GM18951 (cell line): ENCODE measurements around the gene NRARP.
A peak's percentile ranks its signal among the peaks of the same experiment; 100 is the strongest.
"Not testable (repeated sequence)": the region's sequence is repeated elsewhere in the genome, so short reads cannot be mapped to it uniquely, and the experiment has no call there.

ENCODE experiments used
- POLR2A ChIP-seq: IDR thresholded peaks from 4 replicates; pipeline ENCODE4 v1.6.1; 2011; ENCODE audit warnings: mild to moderate bottlenecking; ENCODE audit not compliant: insufficient read length, insufficient read depth; ENCODE audit errors: extremely low read depth
- in situ Hi-C: fragments of 300-500 bp; cut with MboI; formaldehyde crosslinking; loops from one replicate; pipeline ENCODE4 v1.12.0; 2022; ENCODE audit warnings: low sequenced_read_pairs, mixed read lengths, inconsistent platforms; ENCODE audit not compliant: unreplicated experiment

NRARP gene

GRCh38 chr9:137302118-137302448, at the start of gene NRARP:
Gene NRARP (minus strand): TSS chr9:137302271. CDS start chr9:137301928, 343 bp downstream.
- peak; percentile 92 for TF ChIP-seq POLR2A
- in situ Hi-C loops = no loop called here

- in situ Hi-C loops = no loop called here
- TF ChIP-seq POLR2A = no peak
These were observed 48.9 kb upstream of the NRARP start for GRCh38 chr9:137350696-137351584.

GRCh38 chr9:137349471-137350033, 47.5 kb upstream of the NRARP start:
- in situ Hi-C loops = no loop called here
- no peak for TF ChIP-seq POLR2A

GRCh38 chr9:137348769-137349470, 46.8 kb upstream of the NRARP start:
- no peak for TF ChIP-seq POLR2A
- in situ Hi-C loops = no loop called here

GRCh38 chr9:137347928-137348327, 45.9 kb upstream of the NRARP start:
- in situ Hi-C loops = no loop called here

GRCh38 chr9:137342482-137342881, 40.4 kb upstream of the NRARP start:
- TF ChIP-seq POLR2A = no peak
- in situ Hi-C loops = no loop called here

More at GRCh38 chr9:137347928-137348327, 45.9 kb upstream of the NRARP start:
- TF ChIP-seq POLR2A = no peak

GRCh38 chr9:137341227-137341626, 39.2 kb upstream of the NRARP start:
- TF ChIP-seq POLR2A = no peak
- in situ Hi-C loops = no loop called here

GRCh38 chr9:137339908-137340462, 37.9 kb upstream of the NRARP start:
- in situ Hi-C loops = not testable (repeated sequence)

GRCh38 chr9:137339045-137339907, 37.2 kb upstream of the NRARP start:
- no peak for TF ChIP-seq POLR2A
- in situ Hi-C loops = no loop called here

GRCh38 chr9:137336735-137337134, 34.7 kb upstream of the NRARP start:
- in situ Hi-C loops = no loop called here
- no peak for TF ChIP-seq POLR2A

GRCh38 chr9:137333016-137333671, 31.1 kb upstream of the NRARP start:
- TF ChIP-seq POLR2A = no peak
- in situ Hi-C loops = no loop called here

- in situ Hi-C loops = no loop called here
- TF ChIP-seq POLR2A = no peak
These were observed 29.9 kb upstream of the NRARP start for GRCh38 chr9:137331929-137332328.

- no peak for TF ChIP-seq POLR2A
- in situ Hi-C loops = no loop called here
These were observed 28.6 kb upstream of the NRARP start for GRCh38 chr9:137330689-137331088.

- in situ Hi-C loops = not testable (repeated sequence)
These were observed 27.5 kb upstream of the NRARP start for GRCh38 chr9:137329590-137329989.

GRCh38 chr9:137327641-137328550, 25.8 kb upstream of the NRARP start:
- in situ Hi-C loops = not testable (repeated sequence)
